ENCODE measurements around the gene TLR9. TPM values are rescaled to one million over a fixed set of nuclear protein-coding genes. Genes with fewer than 3 reads are reported as not detected.

Gene TLR9
- total RNA-seq, 4 donors from 2014 or later, result 0.14 to 1.5 TPM; not detected in 2

- Histone ChIP-seq H3K4me1 (peaks cover 0 to 4% of the 10 kb centered on the region in 2 donors), H3K4me3 (no peak overlapping the region), H3K36me3 (no peaks in the 10 kb centered on the region), H3K9me3 (no peaks in the 10 kb centered on the region), H3K27ac (no peak overlapping the region), H3K27me3 (no peaks in the 10 kb centered on the region)
- TF ChIP-seq POLR2A (IDR thresholded peaks at IDR 0.05) (no peak), CTCF (IDR thresholded peaks at IDR 0.05) (no peak)
- intact Hi-C loops (cut with DNase I; ENCODE audit: low total_unique reads), result loop anchor here (5.0 kb wide), 1 partner anchor 119 kb away; no protein-coding TSS in a partner anchor
- no peak for DNase-seq
Measured at GRCh38 chr3:52223449-52224408, 1.7 kb downstream of the TLR9 start.

GRCh38 chr3:52222319-52223221, 2.9 kb downstream of the TLR9 start:
- Histone ChIP-seq H3K27ac (no peak overlapping the region), H3K36me3 (no peaks in the 10 kb centered on the region), H3K4me3 (no peak overlapping the region), H3K9me3 (no peaks in the 10 kb centered on the region), H3K27me3 (no peaks in the 10 kb centered on the region), H3K4me1 (peaks cover 0 to 4% of the 10 kb centered on the region in 2 donors)
- no peak for TF ChIP-seq CTCF (IDR thresholded peaks at IDR 0.05)
- intact Hi-C loops (cut with DNase I; ENCODE audit: low total_unique reads), result loop anchor here (5.0 kb wide), 1 partner anchor 120 kb away; no protein-coding TSS in a partner anchor
- DNase-seq, result no peak

GRCh38 chr3:52221563-52222318, 3.7 kb downstream of the TLR9 start:
- DNase-seq, result peak in 1 of 2 donors; percentile 34
- intact Hi-C loops (cut with DNase I; ENCODE audit: low total_unique reads), result loop anchor here (5.0 kb wide), 1 partner anchor 121 kb away; no protein-coding TSS in a partner anchor
- Histone ChIP-seq H3K27me3 (no peaks in the 10 kb centered on the region), H3K9me3 (no peaks in the 10 kb centered on the region), H3K4me1 (peaks cover under 1 to 4% of the 10 kb centered on the region in 2 donors), H3K36me3 (no peaks in the 10 kb centered on the region), H3K4me3 (no peak overlapping the region), H3K27ac (no peak overlapping the region)
- no peak for TF ChIP-seq POLR2A (IDR thresholded peaks at IDR 0.05)
- no peak for TF ChIP-seq CTCF (IDR thresholded peaks at IDR 0.05)

GRCh38 chr3:52221141-52221562, 4.3 kb downstream of the TLR9 start:
- intact Hi-C loops (cut with DNase I; ENCODE audit: low total_unique reads), result loop anchor here (5.0 kb wide), 1 partner anchor 121 kb away; no protein-coding TSS in a partner anchor
- no peaks in the 10 kb centered on the region for H3K27me3 ChIP-seq
- no peaks in the 10 kb centered on the region for H3K9me3 ChIP-seq
- H3K4me1 ChIP-seq, result peaks cover 4 to 10% of the 10 kb centered on the region in 2 donors
- no peak for DNase-seq
- H3K27ac ChIP-seq, result no peak overlapping the region
- H3K36me3 ChIP-seq, result no peaks in the 10 kb centered on the region
- TF ChIP-seq CTCF (IDR thresholded peaks at IDR 0.05), result no peak
- TF ChIP-seq POLR2A (IDR thresholded peaks at IDR 0.05), result no peak
- H3K4me3 ChIP-seq, result no peak overlapping the region

Data from uterus (tissue), 4 donors.